K562 (cell line): ENCODE measurements around the gene PRRT1. TPM values are rescaled to one million over a fixed set of nuclear protein-coding genes. Genes with fewer than 3 reads are reported as not detected.

Experiments used
- AFF4 ChIP-seq: sonication (generic); formaldehyde crosslinking; IDR thresholded peaks from 2 replicates; pipeline ENCODE4 v1.8.0; 2023; ENCODE audit warnings: mild to moderate bottlenecking, missing genetic modification reagents
- ARHGAP35 ChIP-seq: fragments of 450-650 bp; IDR thresholded peaks from 2 replicates; pipeline ENCODE4 v1.6.1; 2018; ENCODE audit not compliant: partially characterized antibody
- DPF2 ChIP-seq: fragments of 450-650 bp; IDR thresholded peaks from 2 replicates; pipeline ENCODE4 v1.6.1; 2016
- FOXJ2 ChIP-seq: fragments of 200-800 bp; sonication (Bioruptor generic); IDR thresholded peaks from 2 replicates; pipeline ENCODE4 v1.6.1; 2016; ENCODE audit warnings: missing genetic modification characterization, missing compliant biosample characterization
- GTF2F1 ChIP-seq: IDR thresholded peaks from 2 replicates; pipeline ENCODE4 v1.6.1; 2011; ENCODE audit warnings: low read depth, low read length, improper control_type of control experiment
- GTF3C2 ChIP-seq: IDR thresholded peaks from 3 replicates; pipeline ENCODE4 v1.6.1; 2011; ENCODE audit warnings: borderline replicate concordance, mild to moderate bottlenecking, moderate library complexity; ENCODE audit not compliant: insufficient read length; ENCODE audit errors: extremely low read depth
- HMG20B ChIP-seq: fragments of 250-450 bp; sonication (Bioruptor Pico); IDR thresholded peaks from 2 replicates; pipeline ENCODE4 v1.5.0; 2021; ENCODE audit warnings: mild to moderate bottlenecking
- KHSRP ChIP-seq: fragments of 450-650 bp; IDR thresholded peaks from 2 replicates; pipeline ENCODE4 v1.6.1; 2017
- MCM3 ChIP-seq: fragments of 450-650 bp; IDR thresholded peaks from 2 replicates; pipeline ENCODE4 v1.6.1; 2016
- NCOA2 ChIP-seq, 2 experiments: fragments of 450-650 bp; IDR thresholded peaks; 2 replicates each; pipeline ENCODE4 v1.6.1; 2018; ENCODE audit warnings: mild to moderate bottlenecking in 2 of 2, moderate library complexity in 1 of 2; ENCODE audit not compliant: partially characterized antibody in 2 of 2
- PBX2 ChIP-seq, 2 experiments: IDR thresholded peaks in 1 of 2; conservative IDR thresholded peaks in 1 of 2; 2 replicates each; pipeline ENCODE4 v1.6.1; 2016; ENCODE audit warnings: low read depth in 2 of 2, mild to moderate bottlenecking in 1 of 2, missing compliant biosample characterization in 1 of 2, missing genetic modification characterization in 1 of 2, moderate library complexity in 1 of 2
- PHF20 ChIP-seq: fragments of 450-650 bp; IDR thresholded peaks from 2 replicates; pipeline ENCODE4 v1.6.1; 2018; ENCODE audit not compliant: partially characterized antibody
- SNIP1 ChIP-seq: fragments of 450-650 bp; IDR thresholded peaks from 2 replicates; pipeline ENCODE4 v1.7.1; 2017; ENCODE audit warnings: low read depth, mild to moderate bottlenecking
- TAF1 ChIP-seq: IDR thresholded peaks from 2 replicates; pipeline ENCODE4 v1.6.1; 2011; ENCODE audit warnings: mild to moderate bottlenecking, low read length, moderate library complexity; ENCODE audit not compliant: insufficient read depth, control insufficient read depth, severe bottlenecking; ENCODE audit errors: extremely low read depth
- TRIM25 ChIP-seq: fragments of 450-650 bp; IDR thresholded peaks from 2 replicates; pipeline ENCODE4 v1.7.0; 2016; ENCODE audit warnings: borderline replicate concordance
- ZFPM2 ChIP-seq: fragments of 250-450 bp; sonication (Bioruptor Pico); IDR thresholded peaks from 2 replicates; pipeline ENCODE4 v1.5.1; 2022; ENCODE audit warnings: mild to moderate bottlenecking
- ZKSCAN3 ChIP-seq: fragments of 250-450 bp; sonication (Bioruptor Pico); IDR thresholded peaks from 2 replicates; pipeline ENCODE4 v1.4.0; 2020
- ZNF134 ChIP-seq: fragments of 250-450 bp; sonication (Bioruptor Pico); conservative IDR thresholded peaks from 2 replicates; pipeline ENCODE4 v1.4.0; 2020
- polyA plus RNA-seq, 8 experiments: library from polyadenylated mRNA; depleted of rRNA in 4 of 8; stranded (reverse) in 5 of 8; unstranded in 3 of 8; fragments of >200 nt; fragmentation: Nextera tagmentation in 2 of 8; fragmentation: Illumina TruSeq in 1 of 8; extraction: Ambion mirVana in 2 of 8; extraction: Trizol in 1 of 8; gene quantifications; 2 replicates each; pipeline versions ENCODE4 v1.2.1 to v1.2.3, GENCODE V29; 2011 to 2014; ENCODE audit warnings: inconsistent platforms in 1 of 8, missing spikeins in 1 of 8
- total RNA-seq, 7 experiments: library from RNA; depleted of rRNA in 6 of 7; stranded (reverse); fragments of >200 nt in 6 of 7; fragmentation: Illumina TruSeq in 2 of 7; extraction: Trizol in 2 of 7; gene quantifications; 2 replicates each; pipeline versions ENCODE4 v1.2.1 to v1.2.3, GENCODE V29; 2011 to 2021; ENCODE audit warnings: low replicate concordance in 1 of 7

Gene PRRT1
- total and polyA plus RNA-seq, 9 of the 15 experiments (the other 6 are each of a cell fraction or from before 2014, with no cell fraction given): 0.14 to 3.5 (median 0.41) TPM

- TF ChIP-seq PBX2 (CRISPR knock-in tag; IDR thresholded peaks at IDR 0.05; ENCODE audit: low read depth) (no peak), PBX2 (tag; conservative IDR thresholded peaks at IDR 0.05; ENCODE audit: low read depth) (no peak; the same call in 1 of the 2 replicates), HMG20B (no peak), SNIP1 (0 out of 2 replicates have a peak, but pooled peaks have one; percentile 8), AFF4 (no peak), MCM3 (no peak), GTF2F1 (no peak), ZFPM2 (CRISPR knock-in tag) (no peak), GTF3C2 (peak; percentile 21), TRIM25 (peak; percentile 95; the same call in 1 of the 2 replicates), NCOA2 (IDR thresholded peaks at IDR 0.05; ENCODE audit: partially characterized antibody in 2 of 2) (no peak), ZKSCAN3 (CRISPR knock-in tag) (no peak), KHSRP (peak; percentile 93), DPF2 (peak; percentile 99), FOXJ2 (tag) (0 out of 2 replicates have a peak, but pooled peaks have one; percentile 38), PHF20 (peak; percentile 67), ZNF134 (0 out of 2 replicates have a peak, but pooled peaks have one; percentile 16), ARHGAP35 (no peak), TAF1 (peak; percentile 59)
Observed at GRCh38 chr6:32131439-32131948, 20.2 kb downstream of the PRRT1 start (continued).
